Iris pigment epithelial cell (primary cell): ENCODE results near the gene C6orf47.

Source experiments
- DNase-seq: peaks from one replicate; pipeline ENCODE4 v3.0.0-alpha.2; 2011; ENCODE audit warnings: low read depth

Gene C6orf47

DNA sequence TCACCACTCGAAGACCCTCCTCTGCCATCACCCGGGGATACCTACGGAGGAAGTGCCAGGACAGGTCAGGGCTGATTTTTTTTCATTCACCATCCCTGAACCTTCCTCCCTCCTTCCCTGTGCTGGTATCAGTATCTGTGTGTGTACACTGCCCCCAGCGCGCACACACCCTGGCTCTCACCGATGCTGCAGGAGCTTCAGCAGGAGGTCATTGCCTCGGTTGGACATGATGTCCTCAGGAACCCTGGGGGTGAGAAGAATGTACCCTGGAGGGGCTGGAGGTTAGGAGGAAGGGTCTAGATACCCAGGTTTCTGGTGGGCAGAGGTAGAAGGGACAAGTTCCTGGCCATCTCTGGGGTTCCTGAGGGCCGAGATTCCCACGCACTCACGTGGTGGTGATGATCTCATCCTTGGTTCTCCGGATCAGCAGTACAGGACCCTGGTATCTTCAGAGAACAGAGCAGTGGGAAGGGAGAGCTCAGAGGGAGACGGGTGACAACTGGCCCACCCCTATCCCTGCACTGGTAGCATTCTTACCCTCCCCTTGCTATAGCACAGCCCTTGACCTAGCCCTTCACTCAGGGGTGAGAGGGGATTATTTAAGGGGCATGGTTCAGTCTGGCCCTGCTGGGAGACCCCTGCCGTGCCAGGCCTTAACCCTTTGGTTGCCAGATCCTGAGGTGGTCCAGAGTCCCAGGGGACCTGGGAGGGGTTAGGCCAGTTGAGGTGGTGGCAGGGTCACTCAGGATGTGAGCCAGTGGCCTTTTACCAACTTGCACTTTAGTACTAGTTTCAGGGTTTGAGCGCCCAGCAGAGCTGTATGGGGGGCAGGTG, 27.5 kb upstream of the C6orf47 start:
- DNase-seq, result no peak

GRCh38 chr6:31687321-31687720, 26.7 kb upstream of the C6orf47 start:
- no peak for DNase-seq

DNA sequence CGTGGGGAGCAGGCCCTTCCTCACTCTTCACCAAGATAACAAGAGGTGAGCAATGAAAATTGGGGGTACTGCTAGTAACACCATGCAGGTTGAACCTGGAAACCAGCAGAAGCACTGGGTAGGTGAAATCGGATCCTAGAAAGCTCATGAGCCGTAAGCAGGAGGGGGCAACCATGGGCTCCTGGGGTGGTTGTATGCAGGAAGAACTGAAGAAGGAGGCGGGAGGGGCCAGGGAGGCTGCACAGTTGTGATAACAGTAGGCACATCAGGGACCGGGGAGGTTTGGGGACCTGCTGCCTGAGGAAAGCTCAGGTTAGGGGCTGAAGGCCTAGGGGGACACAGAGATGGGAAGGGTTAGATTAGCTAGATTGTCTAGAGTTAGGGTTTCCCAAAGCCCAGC, 25.9 kb upstream of the C6orf47 start:
- DNase-seq, result no peak

- DNase-seq, result no peak
These were observed 23.0 kb upstream of the C6orf47 start for GRCh38 chr6:31683591-31683990.

DNA sequence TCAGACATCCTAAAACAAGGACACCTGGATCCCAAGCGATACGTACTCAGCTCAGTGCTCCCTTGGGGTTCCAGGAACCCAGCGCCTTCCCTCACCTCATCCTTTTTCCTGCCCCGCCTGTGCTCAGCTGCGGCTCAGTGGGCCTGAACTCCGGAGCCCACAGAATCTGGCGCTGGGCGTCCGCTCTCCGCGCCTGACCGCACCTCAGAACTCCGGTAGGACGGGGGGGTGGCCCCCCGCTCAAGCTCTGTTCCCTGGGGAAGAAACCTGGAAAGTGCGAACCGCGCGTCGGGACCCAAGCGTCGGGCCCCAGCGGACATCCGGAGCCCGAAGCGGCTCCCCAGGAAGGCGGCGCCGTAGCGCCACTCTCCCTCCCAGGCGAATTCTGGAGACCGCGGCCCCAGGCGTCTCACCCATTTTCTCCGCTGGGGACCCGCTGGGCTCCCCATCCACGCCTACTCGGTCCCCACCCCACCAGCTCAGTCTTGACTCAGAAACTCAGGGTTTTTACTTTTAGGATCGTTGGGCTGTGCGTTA, 20.6 kb upstream of the C6orf47 start:
- peak; percentile 29 for DNase-seq

GRCh38 chr6:31680226-31681134, 19.9 kb upstream of the C6orf47 start, which contains the start of gene LY6G5C:
LY6G5C (minus strand) TSS chr6:31681067; CDS start chr6:31680373, 694 bp downstream.
- peak; percentile 94 for DNase-seq

DNA sequence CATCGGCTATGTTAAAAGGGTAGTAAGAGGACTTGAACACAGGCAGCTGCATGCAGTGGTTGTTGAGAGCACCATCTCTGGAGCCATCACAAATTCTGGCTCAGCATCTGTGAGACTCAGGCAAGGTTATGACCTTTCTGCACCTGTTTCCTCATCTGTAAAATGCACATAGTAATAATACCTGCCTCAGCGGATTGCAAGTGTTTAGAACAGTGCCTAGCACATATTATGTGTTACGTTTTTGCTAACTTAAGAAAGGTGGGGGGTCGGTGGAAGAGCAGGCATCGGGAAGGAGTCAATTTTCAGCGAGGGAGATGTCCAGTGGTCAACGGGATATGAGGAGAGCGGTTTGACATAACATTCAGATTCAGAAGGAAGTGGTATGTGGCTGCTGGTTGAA, 17.4 kb upstream of the C6orf47 start:
- DNase-seq, result no peak

DNA sequence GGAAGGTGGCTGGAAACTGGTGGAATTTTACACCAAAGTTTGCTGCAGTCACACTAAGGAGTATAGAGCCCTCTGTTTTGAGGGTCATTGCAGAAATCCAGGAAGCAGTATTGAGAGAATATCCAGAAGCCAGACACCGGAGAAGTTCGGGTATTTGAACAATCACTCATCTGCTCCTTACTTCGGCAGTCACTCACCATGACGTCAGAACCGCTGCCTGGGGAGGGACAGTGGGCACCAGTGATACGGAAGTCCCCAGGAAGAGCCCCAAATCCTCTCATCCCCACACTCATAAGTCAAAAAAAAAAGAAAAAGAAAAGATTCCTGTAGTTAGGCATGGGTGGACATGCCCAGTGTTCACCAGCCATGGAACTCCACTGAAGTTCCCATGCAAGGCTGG, 16.3 kb upstream of the C6orf47 start:
- no peak for DNase-seq

GRCh38 chr6:31676322-31676903, 15.8 kb upstream of the C6orf47 start:
- no peak for DNase-seq

DNA sequence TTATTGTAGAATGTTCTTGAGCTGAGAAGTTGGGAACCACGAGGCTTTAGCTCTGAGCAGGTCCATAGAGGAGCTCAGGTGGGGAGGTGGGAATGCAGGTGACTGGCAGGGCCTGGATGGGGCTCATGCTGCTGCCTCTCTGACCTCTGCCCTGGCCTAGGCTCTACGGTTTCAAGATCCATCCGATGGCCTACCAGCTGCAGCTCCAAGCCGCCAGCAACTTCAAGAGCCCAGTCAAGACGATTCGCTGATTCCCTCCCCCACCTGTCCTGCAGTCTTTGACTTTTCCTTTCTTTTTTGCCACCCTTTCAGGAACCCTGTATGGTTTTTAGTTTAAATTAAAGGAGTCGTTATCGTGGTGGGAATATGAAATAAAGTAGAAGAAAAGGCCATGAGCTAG, 9.1 kb upstream of the C6orf47 start, which contains the start of gene LY6G5B:
TSS of gene LY6G5B (plus strand) at position 301 of the 400 bp plus-strand sequence. CDS start 975 bp downstream, outside the sequence.
- DNase-seq, result no peak

GRCh38 chr6:31666337-31666965, 5.9 kb upstream of the C6orf47 start:
- peak; percentile 51 for DNase-seq

DNA sequence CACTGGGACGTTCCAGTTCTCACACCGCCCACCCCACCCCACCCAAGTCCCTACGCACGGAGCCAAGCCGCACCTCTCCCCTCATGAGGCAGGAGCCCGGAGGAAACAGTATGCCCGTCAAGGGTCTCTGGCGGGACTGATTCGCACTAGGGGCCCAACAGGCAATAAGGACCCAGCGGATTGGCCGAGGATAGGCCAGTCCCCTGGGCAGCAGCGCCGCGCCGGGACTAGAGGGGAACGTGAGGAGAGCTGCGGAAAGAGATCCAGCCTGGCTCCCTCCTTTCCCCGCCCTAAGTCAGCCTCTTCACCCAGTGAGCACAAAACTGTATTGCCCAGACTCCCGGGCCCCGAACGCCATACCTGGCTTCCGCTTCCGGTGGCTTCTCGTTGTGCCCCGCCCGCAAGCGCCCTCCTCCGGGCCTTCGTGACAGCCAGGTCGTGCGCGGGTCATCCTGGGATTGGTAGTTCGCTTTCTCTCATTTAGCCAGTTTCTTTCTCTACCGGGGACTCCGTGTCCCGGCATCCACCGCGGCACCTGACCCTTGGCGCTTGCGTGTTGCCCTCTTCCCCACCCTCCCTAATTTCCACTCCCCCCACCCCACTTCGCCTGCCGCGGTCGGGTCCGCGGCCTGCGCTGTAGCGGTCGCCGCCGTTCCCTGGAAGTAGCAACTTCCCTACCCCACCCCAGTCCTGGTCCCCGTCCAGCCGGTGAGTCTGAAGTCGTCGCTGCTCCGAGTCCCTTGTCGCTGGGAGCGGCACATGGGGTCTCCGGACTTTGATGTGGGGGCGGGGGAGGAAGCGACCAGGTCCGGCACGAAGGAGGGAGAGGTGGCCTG, 5.1 kb upstream of the C6orf47 start, which contains the start of gene CSNK2B:
TSS of gene CSNK2B (plus strand) at position 580 of the 836 bp plus-strand sequence. CDS start 752 bp downstream, outside the sequence.
- peak; percentile 98 for DNase-seq

- peak; percentile 96 for DNase-seq
These were observed 4.4 kb upstream of the C6orf47 start, which contains the start of gene GPANK1 for GRCh38 chr6:31664790-31665500. GPANK1 (minus strand) TSS chr6:31664997; CDS start chr6:31664478, 519 bp downstream.

- DNase-seq, result peak; percentile 87
These were observed 3.6 kb upstream of the C6orf47 start for GRCh38 chr6:31663961-31664789.

DNA sequence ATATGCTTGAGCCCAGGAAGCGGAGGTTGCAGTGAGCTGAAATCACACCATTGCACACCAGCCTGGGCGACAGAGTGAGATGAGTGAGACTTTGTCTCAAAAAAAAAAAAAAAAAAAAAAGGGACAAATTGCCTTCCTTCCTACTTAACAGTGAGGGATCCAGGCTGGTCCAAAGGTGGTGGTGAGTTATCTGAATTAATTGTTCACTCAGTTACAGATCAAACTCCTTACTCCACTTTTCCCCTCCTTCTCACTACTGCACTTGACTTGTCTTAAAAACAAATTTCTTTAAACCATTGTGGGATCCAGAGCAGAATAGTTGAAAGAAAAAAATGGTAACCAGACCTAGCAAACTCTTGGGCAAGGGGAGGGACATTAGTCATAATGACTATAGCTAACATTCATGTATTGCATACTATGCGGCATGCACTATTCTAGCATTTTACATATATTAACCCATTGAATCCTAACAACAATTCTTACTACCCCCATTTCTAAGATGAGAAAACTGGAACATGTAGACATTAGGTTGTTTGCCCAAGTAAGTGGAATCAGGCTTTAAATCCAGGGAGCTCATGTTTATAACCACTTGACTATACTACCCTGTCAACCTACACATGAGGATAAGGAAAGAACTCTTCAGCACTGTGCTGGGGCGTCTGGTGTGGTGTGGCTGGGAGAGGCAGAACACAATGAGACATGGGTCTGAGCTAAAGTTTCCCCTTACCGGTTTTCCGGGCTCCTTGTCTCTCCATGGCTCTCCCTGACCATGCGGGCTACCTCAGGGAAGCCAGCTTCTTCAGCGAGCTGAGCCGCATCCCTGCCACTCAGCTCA, 2.8 kb upstream of the C6orf47 start:
- DNase-seq, result peak; percentile 69

DNA sequence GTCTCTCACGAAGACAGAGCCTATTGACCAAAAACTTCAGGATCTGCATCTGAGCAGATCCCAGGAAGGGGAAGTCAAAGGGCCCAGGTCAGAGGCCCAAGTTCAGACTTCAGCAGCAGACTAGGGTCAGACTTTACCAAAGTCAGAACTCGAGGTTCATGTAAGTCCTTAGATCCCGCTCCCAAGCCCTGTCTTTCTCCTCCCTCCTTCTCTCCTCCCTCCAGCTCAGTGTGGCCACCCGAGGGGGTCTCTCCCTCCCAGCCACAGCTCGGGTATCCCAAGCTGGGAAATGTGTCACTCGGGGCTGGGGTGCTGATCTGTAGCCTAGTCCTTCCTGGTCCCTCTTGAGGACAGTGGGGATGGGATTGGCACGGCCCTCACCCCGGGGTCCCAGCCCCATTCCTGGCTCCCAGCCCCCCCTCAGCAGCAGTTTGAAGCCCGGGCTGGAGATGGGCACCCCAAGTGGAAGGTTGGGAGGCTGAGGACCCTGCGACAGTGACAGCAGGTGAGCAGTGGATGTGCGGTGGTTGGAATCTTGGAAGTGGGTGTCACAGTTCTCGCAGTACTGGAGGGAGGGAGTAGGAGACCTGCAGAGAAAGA, 1.6 kb upstream of the C6orf47 start:
- DNase-seq, result no peak
